PC-3 (cell line): ENCODE results near the gene CYP4F8. TPM values are rescaled to one million over a fixed set of nuclear protein-coding genes. Genes with fewer than 3 reads are reported as not detected.

Source experiments
- ATAC-seq: fragments of 200-7000 bp; cut with Tn5 transposase; 2 replicates; pipeline ENCODE4 v1.9.1; 2020; ENCODE audit warnings: mild to moderate bottlenecking, moderate library complexity
- BruUV-seq: library from RNA; stranded (reverse); fragments of 400-500 nt; replicated peaks from 2 replicates; lab custom pipeline; 2021; lab: Mats Ljungman, UMichigan
- CTCF ChIA-PET: fragments of 300-600 bp; sonication (Branson Sonifier 250); formaldehyde crosslinking; loops from one replicate; lab custom pipeline; 2022; ENCODE audit warnings: antibody characterized with exemption; lab: Charles Lee
- POLR2A ChIA-PET: fragments of 300-600 bp; sonication (Branson Sonifier 250); formaldehyde crosslinking; loops from one replicate; lab custom pipeline; 2022; ENCODE audit warnings: antibody characterized with exemption; ENCODE audit not compliant: unreplicated experiment; lab: Charles Lee
- DNase-seq: peaks from one replicate; pipeline ENCODE4 v3.0.0-alpha.2; 2015
- H2AFZ ChIP-seq: fragments of 300-600 bp; sonication (generic); 2 replicates; pipeline ENCODE4 v1.6.0; 2016; ENCODE audit warnings: antibody characterized with exemption, low read length
- H3F3A ChIP-seq: fragments of 300-600 bp; sonication (generic); one replicate; pipeline ENCODE4 v1.6.0; 2017; ENCODE audit warnings: antibody characterized with exemption, low read length, control low read depth, mild to moderate bottlenecking; ENCODE audit not compliant: unreplicated experiment
- H3K27ac ChIP-seq: fragments of 300-600 bp; sonication (generic); 2 replicates; pipeline ENCODE4 v1.5.1; 2016; ENCODE audit warnings: mild to moderate bottlenecking, low read length
- H3K27me3 ChIP-seq: fragments of 300-600 bp; sonication (generic); 2 replicates; pipeline ENCODE4 v1.6.1; 2016; ENCODE audit warnings: low read length, mixed read lengths
- H3K36me3 ChIP-seq: fragments of 300-600 bp; sonication (generic); 2 replicates; pipeline ENCODE4 v1.6.1; 2016; ENCODE audit warnings: low read depth, mixed run types, low read length, mixed read lengths
- H3K4me1 ChIP-seq: fragments of 300-600 bp; sonication (generic); 2 replicates; pipeline ENCODE4 v1.5.1; 2016; ENCODE audit warnings: low read length; ENCODE audit not compliant: insufficient read depth
- H3K4me2 ChIP-seq: fragments of 300-600 bp; sonication (generic); 2 replicates; pipeline ENCODE4 v1.6.0; 2016; ENCODE audit warnings: low read length
- H3K4me3 ChIP-seq: fragments of 300-600 bp; sonication (generic); 2 replicates; pipeline ENCODE4 v1.5.1; 2016; ENCODE audit warnings: mild to moderate bottlenecking, low read length, mixed read lengths
- H3K79me2 ChIP-seq: fragments of 300-600 bp; sonication (generic); 2 replicates; pipeline ENCODE4 v1.6.1; 2017; ENCODE audit warnings: low read length, mixed read lengths
- H3K9ac ChIP-seq: fragments of 300-600 bp; sonication (generic); 2 replicates; pipeline ENCODE4 v1.6.0; 2016; ENCODE audit warnings: mild to moderate bottlenecking, low read length
- H3K9me2 ChIP-seq: fragments of 300-600 bp; sonication (generic); replicated peaks from 2 replicates; pipeline ENCODE4 v1.6.1; 2016; ENCODE audit warnings: mixed run types, low read length, mixed read lengths
- H3K9me3 ChIP-seq: fragments of 300-600 bp; sonication (generic); 2 replicates; pipeline ENCODE4 v1.6.1; 2016; ENCODE audit warnings: low read length, mixed read lengths
- H4K20me1 ChIP-seq: fragments of 300-600 bp; sonication (generic); 2 replicates; pipeline ENCODE4 v1.6.1; 2016; ENCODE audit warnings: low read length, mixed read lengths
- EZH2 ChIP-seq: fragments of 300-600 bp; sonication (generic); IDR thresholded peaks from one replicate; pipeline ENCODE4 v1.6.1; 2017; ENCODE audit warnings: antibody characterized with exemption, mild to moderate bottlenecking, low read length; ENCODE audit not compliant: unreplicated experiment
- EZH2phosphoT487 ChIP-seq: fragments of 300-600 bp; sonication (generic); IDR thresholded peaks from 2 replicates; pipeline ENCODE4 v1.6.1; 2018; ENCODE audit warnings: mild to moderate bottlenecking, antibody characterized with exemption, low read length, borderline replicate concordance
- intact Hi-C: fragments of 100-400 bp; cut with micrococcal nuclease; formaldehyde crosslinking; loops from 2 replicates; pipeline ENCODE4 v1.9.0; 2023
- total RNA-seq: library from RNA; depleted of rRNA; stranded (reverse); fragments of >200 nt; gene quantifications from 2 replicates; pipeline ENCODE4 v1.2.3, GENCODE V29; 2014
- TF ChIP-seq, protein P1 (sequence below): fragments of 300-600 bp; sonication (generic); conservative IDR thresholded peaks from 2 replicates; pipeline ENCODE4 v1.5.1; 2017; ENCODE audit warnings: antibody characterized with exemption, low read depth, mild to moderate bottlenecking, low read length

CYP4F8 gene
- total RNA-seq, 1 experiment from 2014 or later = not detected

- H3K27me3 ChIP-seq = no peaks in the 10 kb centered on the region
- H4K20me1 ChIP-seq = no peaks in the 10 kb centered on the region
- no peak overlapping the region for H3K9ac ChIP-seq
- no peak overlapping the region for H3K4me2 ChIP-seq
- no TSS peak for BruUV-seq
- no peaks in the 10 kb centered on the region for H3K9me3 ChIP-seq
- H3K79me2 ChIP-seq = no peaks in the 10 kb centered on the region
- H3K4me3 ChIP-seq = no peak overlapping the region
- no peaks in the 10 kb centered on the region for H3K9me2 ChIP-seq
- TF ChIP-seq, protein P1, sequence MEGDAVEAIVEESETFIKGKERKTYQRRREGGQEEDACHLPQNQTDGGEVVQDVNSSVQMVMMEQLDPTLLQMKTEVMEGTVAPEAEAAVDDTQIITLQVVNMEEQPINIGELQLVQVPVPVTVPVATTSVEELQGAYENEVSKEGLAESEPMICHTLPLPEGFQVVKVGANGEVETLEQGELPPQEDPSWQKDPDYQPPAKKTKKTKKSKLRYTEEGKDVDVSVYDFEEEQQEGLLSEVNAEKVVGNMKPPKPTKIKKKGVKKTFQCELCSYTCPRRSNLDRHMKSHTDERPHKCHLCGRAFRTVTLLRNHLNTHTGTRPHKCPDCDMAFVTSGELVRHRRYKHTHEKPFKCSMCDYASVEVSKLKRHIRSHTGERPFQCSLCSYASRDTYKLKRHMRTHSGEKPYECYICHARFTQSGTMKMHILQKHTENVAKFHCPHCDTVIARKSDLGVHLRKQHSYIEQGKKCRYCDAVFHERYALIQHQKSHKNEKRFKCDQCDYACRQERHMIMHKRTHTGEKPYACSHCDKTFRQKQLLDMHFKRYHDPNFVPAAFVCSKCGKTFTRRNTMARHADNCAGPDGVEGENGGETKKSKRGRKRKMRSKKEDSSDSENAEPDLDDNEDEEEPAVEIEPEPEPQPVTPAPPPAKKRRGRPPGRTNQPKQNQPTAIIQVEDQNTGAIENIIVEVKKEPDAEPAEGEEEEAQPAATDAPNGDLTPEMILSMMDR = no peak
- TF ChIP-seq EZH2phosphoT487 (no peak), EZH2 (no peak)
- intact Hi-C loops = no loop called here
- DNase-seq (no peak), ATAC-seq (no peak)
- H3K4me1 ChIP-seq = no peaks in the 10 kb centered on the region
- H3K27ac ChIP-seq = no peak overlapping the region
- H2AFZ ChIP-seq = no peak overlapping the region
- no peaks in the 10 kb centered on the region for H3F3A ChIP-seq
- ChIA-PET POLR2A (interaction anchor here (0.6 kb wide), 1 partner anchor 14 kb away, joined by 3 read pairs; no protein-coding TSS in a partner anchor), CTCF (no interaction called here)
- no peaks in the 10 kb centered on the region for H3K36me3 ChIP-seq
Measured at GRCh38 chr19:15609261-15609660, 5.8 kb upstream of the CYP4F8 start.

DNA sequence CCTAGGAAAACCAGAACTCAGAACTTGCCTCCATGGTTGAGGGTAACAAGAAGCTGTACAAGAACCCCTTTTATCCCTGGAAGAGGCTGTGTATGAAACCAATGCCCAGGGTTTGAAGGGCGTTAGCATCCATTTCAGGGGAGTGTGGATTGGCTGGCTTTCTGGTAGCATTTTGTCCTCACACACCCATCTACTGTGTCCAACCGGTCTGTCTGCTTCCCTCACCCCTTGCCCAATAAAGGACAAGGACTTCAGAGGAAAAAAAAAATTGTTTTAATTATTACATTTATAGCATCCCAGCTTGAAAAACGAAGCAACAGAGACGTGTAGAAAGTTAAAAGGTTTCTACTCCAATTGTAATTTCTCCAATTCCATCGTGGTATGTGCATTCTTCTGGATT, 2.7 kb upstream of the CYP4F8 start:
- Histone ChIP-seq H3K27me3 (no peaks in the 10 kb centered on the region), H4K20me1 (no peaks in the 10 kb centered on the region), H3K4me1 (no peaks in the 10 kb centered on the region), H3K36me3 (no peaks in the 10 kb centered on the region), H3F3A (no peaks in the 10 kb centered on the region), H3K9ac (no peak overlapping the region), H3K27ac (no peak overlapping the region), H3K79me2 (no peaks in the 10 kb centered on the region), H3K9me3 (no peaks in the 10 kb centered on the region), H3K4me2 (no peak overlapping the region), H2AFZ (no peak overlapping the region), H3K9me2 (no peaks in the 10 kb centered on the region), H3K4me3 (no peak overlapping the region)
- intact Hi-C loops = no loop called here
- TF ChIP-seq EZH2phosphoT487 (no peak), EZH2 (no peak)
- TF ChIP-seq, protein P1 = no peak
- CTCF ChIA-PET = no interaction called here
- POLR2A ChIA-PET = no interaction called here
- DNase-seq (peak; percentile 10), ATAC-seq (no peak)
- no TSS peak for BruUV-seq

DNA sequence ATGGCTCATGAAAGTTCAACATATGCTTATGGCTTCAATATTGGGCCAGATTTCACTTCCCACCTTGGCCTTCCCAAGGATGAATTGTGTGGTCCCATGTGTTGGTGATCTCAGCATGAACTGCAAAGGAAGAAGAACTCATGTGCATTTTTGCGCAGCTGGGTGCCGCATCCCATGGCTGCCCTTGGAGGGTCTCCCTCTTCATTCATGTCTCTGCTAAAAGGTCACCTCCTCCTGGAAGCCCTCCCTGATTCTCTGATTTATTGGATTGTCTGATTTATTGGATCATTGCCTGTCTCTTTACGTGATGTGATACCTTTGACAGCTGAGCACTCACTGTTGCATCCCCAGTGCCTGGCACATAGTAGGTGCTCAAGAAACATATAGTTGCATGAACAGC, 1.7 kb upstream of the CYP4F8 start:
- Histone ChIP-seq H3K4me3 (no peak overlapping the region), H3F3A (no peaks in the 10 kb centered on the region), H3K36me3 (no peaks in the 10 kb centered on the region), H3K79me2 (no peaks in the 10 kb centered on the region), H3K4me2 (no peak overlapping the region), H3K9ac (no peak overlapping the region), H3K27me3 (no peaks in the 10 kb centered on the region), H3K9me2 (no peaks in the 10 kb centered on the region), H2AFZ (no peak overlapping the region), H3K27ac (no peak overlapping the region), H4K20me1 (no peaks in the 10 kb centered on the region), H3K9me3 (no peaks in the 10 kb centered on the region), H3K4me1 (no peaks in the 10 kb centered on the region)
- ATAC-seq (no peak), DNase-seq (no peak)
- POLR2A ChIA-PET = no interaction called here
- CTCF ChIA-PET = no interaction called here
- BruUV-seq = no TSS peak
- TF ChIP-seq, protein P1 = no peak
- no peak for TF ChIP-seq EZH2phosphoT487
- no peak for TF ChIP-seq EZH2
- intact Hi-C loops = no loop called here
